ENCODE measurements around the gene NOTCH1. TPM values are rescaled to one million over a fixed set of nuclear protein-coding genes. Genes with fewer than 3 reads are reported as not detected.

The NOTCH1 gene
- total and polyA plus RNA-seq, 2 of the 13 experiments (the other 11 are each of a cell fraction or from before 2014, with no cell fraction given) = 0.09 to 0.35 TPM

- in situ Hi-C loops (cut with HindIII; ENCODE audit: extremely low pct_ligation_motif_present, low pct_unique_long_range_greater_than_20kb) = no loop called here
- ChIA-PET CTCF (ENCODE audit: low intra/inter-chr PET ratio, low total read pairs) (no interaction called here), POLR2A (no interaction called here)
- ATAC-seq = no peak
- BruUV-seq (replicated peaks) = no TSS peak
- no peak overlapping the region for H3K4me3 ChIP-seq (replicated peaks in 1 of 3; ENCODE audit: insufficient read depth in 1 of 3, low read depth in 2 of 3, low read length in 3 of 3)
- H3K27me3 ChIP-seq (ENCODE audit: control insufficient read depth in 1 of 2, insufficient read depth in 2 of 2, low read length in 2 of 2) = peaks cover 1 to 12% of the 10 kb centered on the region in 2 experiments; a peak in 4 of 5 replicates
- H2AFZ ChIP-seq (ENCODE audit: low read length) = no peak overlapping the region
- H3K79me2 ChIP-seq (ENCODE audit: insufficient read depth, low read length) = no peaks in the 10 kb centered on the region
- H3K36me3 ChIP-seq (replicated peaks in 1 of 2; ENCODE audit: control insufficient read depth in 1 of 2, insufficient read depth in 2 of 2, low read length in 2 of 2) = no peaks in the 10 kb centered on the region
- peak; percentile 93 for TF ChIP-seq ZNF768 (CRISPR knock-in tag; IDR thresholded peaks at IDR 0.05)
- TF ChIP-seq ZBTB3 (CRISPR knock-in tag; IDR thresholded peaks at IDR 0.05; ENCODE audit: borderline replicate concordance, low read depth) = no peak
- H3K9ac ChIP-seq (ENCODE audit: insufficient read depth, low read depth, low read length) = no peak overlapping the region
- H3K4me1 ChIP-seq (ENCODE audit: insufficient read depth, low read length) = peaks cover 14% of the 10 kb centered on the region
- no peak overlapping the region for H3K27ac ChIP-seq (ENCODE audit: extremely low read length, insufficient read depth, low read length)
- WGBS (ENCODE audit: low lambda C conversion rate) = 73% methylated on average over 31 of the region's 33 CpGs
- no peak for DNase-seq (ENCODE audit: low spot score)
- intact Hi-C loops (cut with micrococcal nuclease; ENCODE audit: unreplicated experiment) = no loop called here
- H4K20me1 ChIP-seq (ENCODE audit: insufficient read depth, low read length) = no peaks in the 10 kb centered on the region
- no peaks in the 10 kb centered on the region for H3K9me3 ChIP-seq (ENCODE audit: low read length)
- H3K4me2 ChIP-seq (ENCODE audit: low read depth, low read length) = no peak overlapping the region
- FAIRE-seq = no peak
Measured at GRCh38 chr9:136539427-136540421, 6.1 kb downstream of the NOTCH1 start.

- H3K9ac ChIP-seq (ENCODE audit: insufficient read depth, low read depth, low read length) = no peak overlapping the region
- POLR2A ChIA-PET = no interaction called here
- no peak for FAIRE-seq
- TF ChIP-seq PITX1 (CRISPR knock-in tag; IDR thresholded peaks at IDR 0.05) (no peak), ZNF431 (CRISPR knock-in tag; IDR thresholded peaks at IDR 0.05; ENCODE audit: borderline replicate concordance, low read depth) (no peak), PHF20 (CRISPR knock-in tag; IDR thresholded peaks at IDR 0.05) (no peak), TFDP1 (CRISPR knock-in tag; IDR thresholded peaks at IDR 0.05; ENCODE audit: borderline replicate concordance) (no peak), ZNF33A (CRISPR knock-in tag; IDR thresholded peaks at IDR 0.05; ENCODE audit: borderline replicate concordance) (no peak), JARID2 (CRISPR knock-in tag; IDR thresholded peaks at IDR 0.05; ENCODE audit: insufficient replicate concordance) (no peak), ZNF337 (CRISPR knock-in tag; IDR thresholded peaks at IDR 0.05; ENCODE audit: borderline replicate concordance, low read depth) (no peak), ETV5 (CRISPR knock-in tag; IDR thresholded peaks at IDR 0.05; ENCODE audit: borderline replicate concordance) (no peak), ZIK1 (CRISPR knock-in tag; IDR thresholded peaks at IDR 0.05; ENCODE audit: borderline replicate concordance, low read depth) (no peak), ZNF7 (CRISPR knock-in tag; IDR thresholded peaks at IDR 0.05) (no peak), KAT7 (CRISPR knock-in tag; IDR thresholded peaks at IDR 0.05; ENCODE audit: borderline replicate concordance) (no peak), NCOA2 (CRISPR knock-in tag; IDR thresholded peaks at IDR 0.05) (no peak), ZNF143 (CRISPR knock-in tag; IDR thresholded peaks at IDR 0.05) (no peak)
Measured at GRCh38 chr9:136538599-136539426, 7.0 kb downstream of the NOTCH1 start.

More at GRCh38 chr9:136538599-136539426, 7.0 kb downstream of the NOTCH1 start:
- H2AFZ ChIP-seq (ENCODE audit: low read length) = no peak overlapping the region
- H3K27ac ChIP-seq (ENCODE audit: extremely low read length, insufficient read depth, low read length) = no peak overlapping the region
- ATAC-seq = no peak
- BruUV-seq (replicated peaks) = no TSS peak
- CTCF ChIA-PET (ENCODE audit: low intra/inter-chr PET ratio, low total read pairs) = no interaction called here
- H3K79me2 ChIP-seq (ENCODE audit: insufficient read depth, low read length) = no peaks in the 10 kb centered on the region
- no peaks in the 10 kb centered on the region for H3K9me3 ChIP-seq (ENCODE audit: low read length)
- H3K4me2 ChIP-seq (ENCODE audit: low read depth, low read length) = no peak overlapping the region
- H3K4me3 ChIP-seq (replicated peaks in 1 of 3; ENCODE audit: insufficient read depth in 1 of 3, low read depth in 2 of 3, low read length in 3 of 3) = no peak overlapping the region
- no peak for DNase-seq (ENCODE audit: low spot score)
- intact Hi-C loops (cut with micrococcal nuclease; ENCODE audit: unreplicated experiment) = no loop called here
- no peaks in the 10 kb centered on the region for H4K20me1 ChIP-seq (ENCODE audit: insufficient read depth, low read length)
- in situ Hi-C loops (cut with HindIII; ENCODE audit: extremely low pct_ligation_motif_present, low pct_unique_long_range_greater_than_20kb) = no loop called here
- H3K36me3 ChIP-seq (replicated peaks in 1 of 2; ENCODE audit: control insufficient read depth in 1 of 2, insufficient read depth in 2 of 2, low read length in 2 of 2) = no peaks in the 10 kb centered on the region
- peaks cover 0 to 5% of the 10 kb centered on the region in 2 experiments; a peak in 2 of 5 replicates for H3K27me3 ChIP-seq (ENCODE audit: control insufficient read depth in 1 of 2, insufficient read depth in 2 of 2, low read length in 2 of 2)
- 91% methylated on average over 13 of the region's 24 CpGs for WGBS (ENCODE audit: low lambda C conversion rate)
- peaks cover 5% of the 10 kb centered on the region for H3K4me1 ChIP-seq (ENCODE audit: insufficient read depth, low read length)
